Uterus (tissue), 2 donors: ENCODE data around the gene UAP1.

Source experiments
- POLR2A ChIP-seq, 2 donors: fragments of 450-650 bp; IDR thresholded peaks; one replicate each; pipeline ENCODE4 v1.6.1; 2016; ENCODE audit warnings: antibody characterized with exemption in 2 of 2, mild to moderate bottlenecking in 1 of 2, moderate library complexity in 1 of 2
- TF ChIP-seq, protein P1 (sequence below), 4 experiments: fragments of 200-600 bp in 2 of 4; fragments of 450-650 bp in 2 of 4; sonication (generic) in 2 of 4; IDR thresholded peaks; one replicate each; pipeline ENCODE4 v1.5.1; 2016 to 2019; ENCODE audit warnings: antibody characterized with exemption in 4 of 4, mild to moderate bottlenecking in 2 of 4, moderate library complexity in 1 of 4

GRCh38 chr1:162626094-162626493, 64.6 kb downstream of the UAP1 start:
- TF ChIP-seq, protein P1, sequence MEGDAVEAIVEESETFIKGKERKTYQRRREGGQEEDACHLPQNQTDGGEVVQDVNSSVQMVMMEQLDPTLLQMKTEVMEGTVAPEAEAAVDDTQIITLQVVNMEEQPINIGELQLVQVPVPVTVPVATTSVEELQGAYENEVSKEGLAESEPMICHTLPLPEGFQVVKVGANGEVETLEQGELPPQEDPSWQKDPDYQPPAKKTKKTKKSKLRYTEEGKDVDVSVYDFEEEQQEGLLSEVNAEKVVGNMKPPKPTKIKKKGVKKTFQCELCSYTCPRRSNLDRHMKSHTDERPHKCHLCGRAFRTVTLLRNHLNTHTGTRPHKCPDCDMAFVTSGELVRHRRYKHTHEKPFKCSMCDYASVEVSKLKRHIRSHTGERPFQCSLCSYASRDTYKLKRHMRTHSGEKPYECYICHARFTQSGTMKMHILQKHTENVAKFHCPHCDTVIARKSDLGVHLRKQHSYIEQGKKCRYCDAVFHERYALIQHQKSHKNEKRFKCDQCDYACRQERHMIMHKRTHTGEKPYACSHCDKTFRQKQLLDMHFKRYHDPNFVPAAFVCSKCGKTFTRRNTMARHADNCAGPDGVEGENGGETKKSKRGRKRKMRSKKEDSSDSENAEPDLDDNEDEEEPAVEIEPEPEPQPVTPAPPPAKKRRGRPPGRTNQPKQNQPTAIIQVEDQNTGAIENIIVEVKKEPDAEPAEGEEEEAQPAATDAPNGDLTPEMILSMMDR (IDR thresholded peaks at IDR 0.05): no peak
- no peak for TF ChIP-seq POLR2A (IDR thresholded peaks at IDR 0.05)
